ENCODE data around the gene OR2M4.

- TF ChIP-seq EZH2 (IDR thresholded peaks at IDR 0.05) (no peak), POLR2AphosphoS5 (IDR thresholded peaks at IDR 0.05; ENCODE audit: borderline replicate concordance, low read depth, low read length) (no peak), FOXP2 (optimal IDR thresholded peaks at IDR 0.05; ENCODE audit: control extremely low read depth, extremely low read length, insufficient read depth) (no peak)
Observed at GRCh38 chr1:248189026-248189425, 42.2 kb upstream of the OR2M4 start.
